GM20000 (cell line): ENCODE measurements around the gene GOLGA1.

ENCODE experiments used
- DNase-seq: peaks from one replicate; pipeline ENCODE4 v3.0.0; 2012; ENCODE audit warnings: low spot score
- TF ChIP-seq, protein P1 (sequence below): IDR thresholded peaks from 2 replicates; pipeline ENCODE4 v1.5.1; 2012; ENCODE audit warnings: mild to moderate bottlenecking, control low read depth; ENCODE audit errors: extremely low read depth, missing control alignments

The GOLGA1 gene

DNA sequence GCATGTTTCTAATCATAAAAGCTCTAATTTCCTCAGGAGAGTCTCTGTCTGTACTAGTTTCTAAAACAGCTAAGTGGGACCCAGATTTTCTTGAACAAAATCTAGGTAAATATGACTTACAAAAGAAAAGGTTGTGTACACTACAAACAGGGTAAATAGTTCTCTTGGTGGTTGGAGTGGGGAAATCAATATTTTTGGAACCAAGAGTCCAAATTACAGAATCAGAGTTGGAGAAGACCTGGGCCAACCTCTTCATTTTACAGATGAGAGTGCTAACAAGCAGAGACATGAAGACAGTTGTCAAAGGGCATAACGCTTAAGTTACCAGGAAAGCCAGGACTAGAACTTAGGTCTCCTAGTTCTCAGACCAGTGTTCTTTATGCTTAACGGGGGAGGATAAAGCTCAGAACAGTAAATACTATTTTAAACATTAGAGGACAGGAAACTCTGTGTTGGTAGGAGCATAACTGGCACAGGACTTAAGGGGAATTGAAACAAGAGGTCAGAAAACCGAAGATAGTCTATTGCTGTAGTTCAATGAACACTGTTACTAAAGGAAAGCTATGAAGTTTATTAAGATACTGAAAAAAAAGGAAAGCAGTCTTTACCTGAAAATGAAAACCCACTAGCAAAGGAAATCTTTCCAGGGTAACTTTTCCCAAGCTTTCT is 9.3 kb upstream of the GOLGA1 start:
- TF ChIP-seq, protein P1, sequence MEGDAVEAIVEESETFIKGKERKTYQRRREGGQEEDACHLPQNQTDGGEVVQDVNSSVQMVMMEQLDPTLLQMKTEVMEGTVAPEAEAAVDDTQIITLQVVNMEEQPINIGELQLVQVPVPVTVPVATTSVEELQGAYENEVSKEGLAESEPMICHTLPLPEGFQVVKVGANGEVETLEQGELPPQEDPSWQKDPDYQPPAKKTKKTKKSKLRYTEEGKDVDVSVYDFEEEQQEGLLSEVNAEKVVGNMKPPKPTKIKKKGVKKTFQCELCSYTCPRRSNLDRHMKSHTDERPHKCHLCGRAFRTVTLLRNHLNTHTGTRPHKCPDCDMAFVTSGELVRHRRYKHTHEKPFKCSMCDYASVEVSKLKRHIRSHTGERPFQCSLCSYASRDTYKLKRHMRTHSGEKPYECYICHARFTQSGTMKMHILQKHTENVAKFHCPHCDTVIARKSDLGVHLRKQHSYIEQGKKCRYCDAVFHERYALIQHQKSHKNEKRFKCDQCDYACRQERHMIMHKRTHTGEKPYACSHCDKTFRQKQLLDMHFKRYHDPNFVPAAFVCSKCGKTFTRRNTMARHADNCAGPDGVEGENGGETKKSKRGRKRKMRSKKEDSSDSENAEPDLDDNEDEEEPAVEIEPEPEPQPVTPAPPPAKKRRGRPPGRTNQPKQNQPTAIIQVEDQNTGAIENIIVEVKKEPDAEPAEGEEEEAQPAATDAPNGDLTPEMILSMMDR = no peak
- DNase-seq = peak; percentile 30

DNA sequence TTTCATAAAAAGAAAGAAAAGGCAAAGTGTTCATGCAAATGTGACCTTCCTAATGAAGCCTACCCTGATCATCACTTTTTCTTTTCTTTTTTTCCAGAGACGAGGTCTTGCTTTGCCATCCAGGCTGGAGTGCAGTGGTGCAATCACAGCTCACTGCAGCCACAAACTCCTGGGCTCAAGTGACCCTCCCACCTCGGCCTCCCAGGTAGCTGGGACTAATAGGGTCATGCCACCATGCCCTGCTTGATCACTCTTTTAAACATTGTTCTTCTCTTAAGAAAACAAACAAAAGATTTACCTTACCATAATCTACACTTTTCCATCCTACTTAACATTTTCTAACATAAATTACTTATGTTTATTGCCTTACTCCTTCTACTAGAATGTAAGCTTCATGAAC is 8.5 kb upstream of the GOLGA1 start:
- DNase-seq = no peak
- TF ChIP-seq, protein P1 = no peak

DNA sequence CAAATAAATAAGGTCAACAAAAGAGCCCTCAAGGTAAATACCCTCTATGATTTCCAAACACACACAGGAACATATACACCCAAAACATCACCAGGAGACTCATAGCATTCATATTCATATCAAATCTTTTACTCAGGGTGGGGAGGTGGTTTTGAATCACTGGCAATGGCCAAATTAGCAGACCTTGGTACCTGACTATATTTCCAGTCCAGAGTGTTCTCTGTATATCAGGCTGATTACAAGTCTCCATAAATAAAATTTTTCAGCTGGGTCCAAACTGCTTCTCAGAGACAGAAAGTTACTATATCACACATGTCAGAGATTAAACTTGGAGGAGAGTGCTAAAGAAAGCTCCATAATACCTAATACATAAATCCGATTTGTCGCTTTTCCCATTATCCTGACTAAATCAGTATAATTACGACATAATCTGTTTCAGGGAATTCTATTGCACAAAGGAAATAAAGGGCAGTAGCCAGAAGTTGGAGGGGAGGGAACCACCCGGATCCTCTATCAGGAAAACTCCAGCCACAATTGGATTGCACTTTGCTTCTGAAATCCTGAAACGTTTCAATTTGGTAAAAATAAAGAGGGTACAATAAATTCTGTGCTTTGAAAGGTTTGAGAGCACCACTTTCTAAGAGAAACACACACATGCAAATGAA is 7.0 kb upstream of the GOLGA1 start:
- TF ChIP-seq, protein P1 = no peak
- no peak for DNase-seq

DNA sequence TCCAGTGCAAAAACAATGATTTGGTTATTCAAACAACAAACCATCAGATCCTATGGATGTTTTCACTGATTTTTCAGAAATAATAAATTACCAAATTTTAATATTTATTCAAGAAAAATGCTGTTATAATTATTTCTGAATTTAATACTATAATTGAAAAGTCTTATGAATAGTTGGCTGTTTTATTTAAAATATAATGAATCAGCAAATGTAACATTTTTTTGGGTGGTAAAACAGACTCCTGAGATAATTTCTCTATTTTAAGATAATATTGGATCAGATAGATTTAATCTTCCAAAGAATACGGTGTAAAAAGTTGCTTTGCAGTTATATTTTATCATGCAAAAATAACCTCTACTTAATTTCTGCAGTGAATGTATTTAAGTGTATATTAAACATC is 5.3 kb upstream of the GOLGA1 start:
- no peak for DNase-seq
- TF ChIP-seq, protein P1 = no peak

DNA sequence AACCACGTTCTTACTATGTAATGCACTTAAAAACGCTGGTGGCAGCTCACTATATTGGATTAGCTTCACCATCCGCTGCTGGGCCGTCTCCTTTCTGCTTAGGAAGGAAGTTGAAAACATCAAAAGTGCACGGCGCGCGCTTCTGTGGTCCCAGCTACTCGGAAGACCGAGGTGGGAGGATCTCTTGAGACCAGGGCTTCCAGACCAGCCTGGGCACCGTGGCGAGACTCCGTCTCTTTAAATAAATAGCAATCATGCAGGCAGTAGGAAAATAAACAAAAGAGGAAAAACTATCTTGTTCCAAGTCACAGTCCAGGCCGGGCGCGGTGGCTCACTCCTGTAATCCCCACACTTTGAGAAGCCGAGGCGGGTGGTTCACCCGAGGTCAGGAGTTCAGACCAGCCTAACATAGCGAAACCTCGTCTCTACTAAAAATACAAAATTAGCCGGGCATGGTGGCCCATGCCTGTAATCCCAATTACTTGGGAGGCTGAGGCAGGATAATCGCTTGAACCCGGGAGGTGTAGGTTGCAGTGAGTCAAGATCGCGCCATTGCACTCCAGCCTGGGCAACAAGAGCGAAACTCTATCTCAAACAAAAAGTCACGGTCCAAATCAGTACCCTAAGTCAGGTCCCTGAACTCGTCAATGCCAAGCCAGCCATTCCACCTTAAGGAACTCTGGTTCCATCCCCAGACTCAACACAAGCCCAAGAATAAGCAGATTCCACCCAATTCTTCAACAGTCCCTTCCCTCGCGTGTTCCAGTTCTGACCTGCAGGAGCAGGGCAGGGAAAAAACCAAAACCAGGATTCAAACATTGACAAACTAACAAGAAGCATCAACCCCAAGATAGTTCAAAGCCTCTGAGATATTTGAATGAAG is 1.0 kb upstream of the GOLGA1 start:
- TF ChIP-seq, protein P1 = no peak
- DNase-seq = peak; percentile 49

DNA sequence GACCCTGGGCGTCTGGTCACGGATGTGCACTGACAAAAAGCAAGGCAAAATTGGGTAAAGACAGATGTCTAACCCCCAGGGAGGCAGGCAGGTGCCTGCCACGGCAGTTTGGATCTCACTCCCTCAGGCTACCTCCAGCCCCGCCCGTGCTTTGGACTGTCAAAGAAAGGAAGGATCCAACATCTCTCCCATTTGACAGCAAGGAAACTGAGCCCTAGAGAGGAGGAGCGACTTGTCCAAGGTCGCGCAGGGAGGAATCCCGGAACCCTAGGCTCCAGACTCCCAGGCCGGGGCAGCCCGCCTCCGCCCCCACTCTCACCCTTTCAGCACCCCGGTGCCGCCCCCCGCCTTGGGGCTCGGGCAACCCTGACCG is 376 bp downstream of the GOLGA1 start:
- TF ChIP-seq, protein P1 = no peak

DNA sequence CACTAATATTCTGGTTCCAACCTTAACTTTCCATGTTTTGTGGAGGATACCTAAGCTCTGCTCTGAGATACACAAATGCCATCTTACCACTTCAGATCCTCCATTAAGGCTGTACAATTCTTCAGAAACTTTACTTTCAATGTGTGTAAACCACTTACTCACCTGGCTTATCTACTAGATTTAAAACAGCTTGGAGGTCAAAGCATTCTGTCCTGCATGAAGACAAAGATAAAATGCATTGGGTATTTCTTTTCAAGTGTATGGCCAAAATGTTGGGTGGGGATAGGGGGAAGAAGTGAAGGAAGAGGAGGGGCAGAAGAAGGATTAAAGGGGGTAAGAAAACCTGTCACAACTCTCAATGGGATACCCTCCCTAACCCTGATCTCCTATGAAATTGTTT is 939 bp downstream of the GOLGA1 start:
- TF ChIP-seq, protein P1 = no peak
- DNase-seq = no peak

More for the DNA sequence above, 376 bp downstream of the GOLGA1 start:
- DNase-seq = peak; percentile 53
